HL-60 (cell line): ENCODE data around the gene BAAT.

Experiments used
- DNase-seq, 2 experiments: peaks; one replicate each; pipeline ENCODE4 v3.0.0-alpha.2; 2010 to 2020; ENCODE audit warnings: low read depth in 1 of 2, low spot score in 1 of 2
- H3K27ac ChIP-seq: fragments of 250-450 bp; sonication (Bioruptor Pico); replicated peaks from 2 replicates; pipeline ENCODE4 v1.5.1; 2020; ENCODE audit warnings: mild to moderate bottlenecking, moderate library complexity
- H3K27me3 ChIP-seq: fragments of 250-450 bp; sonication (Bioruptor Pico); 2 replicates; pipeline ENCODE4 v1.5.1; 2021; ENCODE audit warnings: mild to moderate bottlenecking, moderate library complexity; ENCODE audit not compliant: insufficient read depth, poor library complexity, severe bottlenecking
- H3K4me3 ChIP-seq: replicated peaks from 2 replicates; pipeline ENCODE4 v1.5.1; 2011; ENCODE audit warnings: mild to moderate bottlenecking, control low read depth, low read length; ENCODE audit not compliant: insufficient read depth
- CTCF ChIP-seq: IDR thresholded peaks from one replicate; pipeline ENCODE4 v1.5.1; 2011; ENCODE audit warnings: low read length, control low read depth, inconsistent platforms; ENCODE audit not compliant: insufficient read depth
- GABPA ChIP-seq: IDR thresholded peaks from 2 replicates; pipeline ENCODE4 v1.6.1; 2012; ENCODE audit warnings: low read depth
- POLR2AphosphoS5 ChIP-seq: IDR thresholded peaks from 2 replicates; pipeline ENCODE4 v1.6.1; 2012; ENCODE audit warnings: low read depth
- REST ChIP-seq: IDR thresholded peaks from 2 replicates; pipeline ENCODE4 v1.6.1; 2012; ENCODE audit warnings: low read depth; ENCODE audit not compliant: insufficient replicate concordance
- SPI1 ChIP-seq: IDR thresholded peaks from 2 replicates; pipeline ENCODE4 v1.6.1; 2012; ENCODE audit warnings: low read depth, mild to moderate bottlenecking, borderline replicate concordance

BAAT gene

GRCh38 chr9:101371813-101372212 lies 13.0 kb downstream of the BAAT start:
- H3K4me3 ChIP-seq: no peak overlapping the region
- no peak overlapping the region for H3K27ac ChIP-seq
- no peaks in the 10 kb centered on the region for H3K27me3 ChIP-seq
- no peak for TF ChIP-seq GABPA
- no peak for TF ChIP-seq REST
- no peak for TF ChIP-seq POLR2AphosphoS5
- TF ChIP-seq SPI1: no peak
- TF ChIP-seq CTCF: no peak
- no peak for DNase-seq

GRCh38 chr9:101369884-101370531 lies 14.8 kb downstream of the BAAT start:
- H3K27ac ChIP-seq: no peak overlapping the region
- DNase-seq: no peak
- TF ChIP-seq CTCF (no peak), GABPA (no peak), POLR2AphosphoS5 (no peak), SPI1 (no peak), REST (no peak)
- no peak overlapping the region for H3K4me3 ChIP-seq
- H3K27me3 ChIP-seq: no peaks in the 10 kb centered on the region

GRCh38 chr9:101369286-101369685 lies 15.5 kb downstream of the BAAT start:
- TF ChIP-seq GABPA: no peak
- no peak for TF ChIP-seq CTCF
- TF ChIP-seq POLR2AphosphoS5: no peak
- no peak for TF ChIP-seq REST
- no peak for TF ChIP-seq SPI1
- no peak for DNase-seq
- no peak overlapping the region for H3K4me3 ChIP-seq
- H3K27me3 ChIP-seq: no peaks in the 10 kb centered on the region
- H3K27ac ChIP-seq: no peak overlapping the region
